Thoracic aorta (tissue), 2 donors: ENCODE results near the gene SSH3. TPM values are rescaled to one million over a fixed set of nuclear protein-coding genes. Genes with fewer than 3 reads are reported as not detected.
"Not testable (repeated sequence)": the region's sequence is repeated elsewhere in the genome, so short reads cannot be mapped to it uniquely, and the experiment has no call there.

Experiments
- ATAC-seq: fragments of 150-250 bp; one replicate; pipeline ENCODE4 v1.8.0; 2017; ENCODE audit warnings: low read depth; ENCODE audit not compliant: insufficient number of reproducible peaks, low FRiP score
- DNase-seq: peaks from one replicate; pipeline ENCODE4 v3.0.0-alpha.2; 2020; ENCODE audit warnings: low spot score
- H3K27ac ChIP-seq, 2 donors: fragments of 200-600 bp; sonication (generic); 1 replicate in 1 of 2; 2 replicates in 1 of 2; pipeline ENCODE4 v1.5.1; 2016; ENCODE audit warnings: mild to moderate bottlenecking in 2 of 2, moderate library complexity in 2 of 2
- H3K27me3 ChIP-seq: fragments of 200-600 bp; sonication (generic); replicated peaks from 2 replicates; pipeline ENCODE4 v1.6.0; 2016; ENCODE audit warnings: mild to moderate bottlenecking; ENCODE audit not compliant: insufficient read depth
- H3K36me3 ChIP-seq: fragments of 200-600 bp; sonication (generic); one replicate; pipeline ENCODE4 v1.5.1; 2016
- H3K4me1 ChIP-seq, 2 donors: fragments of 200-600 bp; sonication (generic); 1 replicate in 1 of 2; 2 replicates in 1 of 2; pipeline versions ENCODE4 v1.5.1 to v1.6.0; 2016; ENCODE audit warnings: low read depth in 2 of 2, mild to moderate bottlenecking in 1 of 2; ENCODE audit not compliant: control insufficient read depth in 1 of 2
- H3K4me3 ChIP-seq: fragments of 200-600 bp; sonication (generic); 2 replicates; pipeline ENCODE4 v1.5.1; 2016; ENCODE audit warnings: mild to moderate bottlenecking
- H3K9me3 ChIP-seq: fragments of 200-600 bp; sonication (generic); 2 replicates; pipeline ENCODE4 v1.5.1; 2016
- CTCF ChIP-seq: fragments of 200-600 bp; sonication (generic); IDR thresholded peaks from one replicate; pipeline ENCODE4 v1.5.1; 2019; ENCODE audit warnings: antibody characterized with exemption
- total RNA-seq, 2 donors: library from RNA; depleted of rRNA; stranded (reverse); fragments of >200 nt; gene quantifications; one replicate each; pipeline versions ENCODE4 v1.1.0 to v1.2.3, GENCODE V29; 2016

Gene SSH3
- total RNA-seq, 2 donors from 2014 or later: 39.4 to 59.0 TPM

DNA sequence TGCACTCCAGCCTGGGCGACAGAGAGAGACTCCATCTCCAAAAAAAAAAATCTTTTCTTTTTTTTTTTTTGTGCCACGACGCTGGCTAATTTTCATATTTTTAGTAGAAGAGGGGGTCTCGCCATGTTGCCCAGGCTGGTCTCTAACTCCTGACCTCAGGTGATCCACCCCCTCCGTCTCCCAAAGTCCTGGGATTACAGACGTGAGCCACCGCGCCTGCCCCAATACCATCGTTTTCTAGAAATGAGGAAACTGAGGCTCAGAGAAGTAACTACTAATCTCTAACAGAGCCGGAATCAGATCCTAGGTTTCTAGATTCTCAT, 13.5 kb downstream of the SSH3 start:
- Histone ChIP-seq H3K9me3 (no peaks in the 10 kb centered on the region), H3K27me3 (no peaks in the 10 kb centered on the region), H3K4me3 (peak overlapping the region; percentile 82), H3K36me3 (no peaks in the 10 kb centered on the region), H3K27ac (peak overlapping the region; percentile 85 to 86), H3K4me1 (peaks cover 0 to 20% of the 10 kb centered on the region in 2 donors)
- no peak for DNase-seq
- ATAC-seq: no peak
- TF ChIP-seq CTCF: no peak

GRCh38 chr11:67317205-67317887, 14.0 kb downstream of the SSH3 start:
- H3K9me3 ChIP-seq: no peaks in the 10 kb centered on the region
- DNase-seq: peak; percentile 85
- H3K27me3 ChIP-seq: no peaks in the 10 kb centered on the region
- peak overlapping the region; percentile 85 to 86 for H3K27ac ChIP-seq
- H3K4me3 ChIP-seq: peak overlapping the region; percentile 82
- peak; percentile 95 for ATAC-seq
- peak; percentile 87 for TF ChIP-seq CTCF
- peaks cover 0 to 20% of the 10 kb centered on the region in 2 donors for H3K4me1 ChIP-seq
- H3K36me3 ChIP-seq: no peaks in the 10 kb centered on the region

DNA sequence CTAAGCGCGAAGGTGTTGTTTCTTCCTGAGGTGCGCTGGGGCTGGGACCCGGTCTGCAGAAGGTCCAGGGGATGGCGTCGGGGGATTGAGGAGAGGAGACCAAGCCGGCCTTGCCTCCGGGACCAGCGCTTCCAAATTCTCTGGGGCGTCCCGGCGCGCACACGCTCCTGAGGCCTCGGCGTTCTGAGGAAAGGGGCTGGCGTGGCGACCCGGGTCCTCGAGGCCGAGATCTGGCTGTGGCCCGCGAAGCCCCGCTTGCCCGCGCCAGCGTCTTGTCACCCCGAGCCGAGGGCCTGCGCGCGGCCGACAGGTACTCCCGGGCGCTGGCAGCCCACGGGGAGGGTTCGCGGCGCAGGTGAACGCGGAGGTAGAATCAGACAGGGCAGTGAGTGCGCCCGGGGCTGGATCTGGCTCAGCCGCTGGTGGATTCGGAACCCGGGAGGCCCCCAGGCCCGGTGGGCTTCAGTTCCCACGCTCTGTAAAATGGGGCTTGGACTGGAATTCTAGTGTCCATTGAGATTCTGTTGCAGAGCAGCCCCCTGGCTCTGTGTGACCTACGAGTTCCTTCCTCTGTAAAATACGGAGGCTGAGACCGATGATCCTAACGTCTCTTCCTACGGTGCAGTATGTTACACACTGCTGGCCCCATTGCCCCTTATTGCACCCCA, 14.7 kb downstream of the SSH3 start:
- H3K27ac ChIP-seq: peak overlapping the region in 1 of 2 donors; percentile 86
- DNase-seq (no peak), ATAC-seq (no peak)
- H3K9me3 ChIP-seq: no peaks in the 10 kb centered on the region
- peak overlapping the region; percentile 82 for H3K4me3 ChIP-seq
- H3K4me1 ChIP-seq: peaks cover 0 to 20% of the 10 kb centered on the region in 2 donors
- H3K36me3 ChIP-seq: no peaks in the 10 kb centered on the region
- TF ChIP-seq CTCF: no peak
- H3K27me3 ChIP-seq: no peaks in the 10 kb centered on the region

- DNase-seq, H3K4me3 ChIP-seq, H3K9me3 ChIP-seq, ATAC-seq, H3K27ac ChIP-seq, H3K27me3 ChIP-seq, H3K36me3 ChIP-seq: not testable (repeated sequence)
- peaks cover 0 to 20% of the 10 kb centered on the region in 2 donors for H3K4me1 ChIP-seq
Measured at GRCh38 chr11:67318876-67319275, 15.5 kb downstream of the SSH3 start.

DNA sequence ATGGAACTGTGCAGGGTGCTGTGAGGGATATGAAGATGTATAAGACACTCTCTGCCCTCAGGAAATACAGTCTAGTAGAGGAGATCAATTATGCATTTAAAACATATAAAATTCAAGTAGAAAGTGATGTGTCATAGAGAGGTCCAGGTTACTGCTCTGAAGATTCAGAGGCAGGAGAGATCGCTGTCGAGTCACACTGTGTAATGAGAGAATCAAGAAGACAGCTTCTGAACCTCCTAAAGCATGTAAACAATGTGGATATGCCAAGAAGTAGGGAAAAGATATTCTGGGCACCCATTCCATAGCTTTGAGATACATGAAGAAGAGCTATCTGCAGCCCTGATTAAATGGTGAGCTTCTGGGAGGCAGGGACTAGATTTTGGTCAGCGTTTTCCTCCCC, 16.7 kb downstream of the SSH3 start:
- H3K27me3 ChIP-seq: no peaks in the 10 kb centered on the region
- DNase-seq: no peak
- ATAC-seq: no peak
- H3K4me1 ChIP-seq: peaks cover 0 to 20% of the 10 kb centered on the region in 2 donors
- no peak overlapping the region for H3K27ac ChIP-seq
- no peak for TF ChIP-seq CTCF
- H3K9me3 ChIP-seq: no peaks in the 10 kb centered on the region
- H3K36me3 ChIP-seq: no peaks in the 10 kb centered on the region
- H3K4me3 ChIP-seq: no peak overlapping the region
